HCT116 (cell line): Measurements from ENCODE around the gene FAIM.

Experiments
- CBX3 ChIP-seq: IDR thresholded peaks from 2 replicates; pipeline ENCODE4 v1.6.1; 2012; ENCODE audit warnings: low read depth
- CTCF ChIP-seq, 3 experiments: fragments of 200-600 bp in 1 of 3; sonication (generic) in 1 of 3; IDR thresholded peaks in 2 of 3; conservative IDR thresholded peaks in 1 of 3; 2 replicates each; pipeline ENCODE4 v1.5.1; 2012 to 2017; ENCODE audit warnings: low read depth in 2 of 3, low read length in 2 of 3, antibody characterized with exemption in 1 of 3, borderline replicate concordance in 1 of 3, control low read depth in 1 of 3, mild to moderate bottlenecking in 1 of 3, mixed read lengths in 1 of 3, mixed run types in 1 of 3, moderate library complexity in 1 of 3; ENCODE audit not compliant: insufficient read depth in 1 of 3
- EZH2 ChIP-seq: fragments of 200-600 bp; sonication (generic); IDR thresholded peaks from 2 replicates; pipeline ENCODE4 v1.6.1; 2017; ENCODE audit warnings: antibody characterized with exemption, mixed run types
- MAX ChIP-seq: IDR thresholded peaks from 2 replicates; pipeline ENCODE4 v1.6.1; 2012
- POLR2A ChIP-seq: IDR thresholded peaks from 2 replicates; pipeline ENCODE4 v1.7.0; 2011; ENCODE audit warnings: borderline replicate concordance; ENCODE audit not compliant: insufficient read depth, insufficient read length; ENCODE audit errors: extremely low read depth
- POLR2AphosphoS5 ChIP-seq: IDR thresholded peaks from 2 replicates; pipeline ENCODE4 v1.6.1; 2011; ENCODE audit warnings: mild to moderate bottlenecking, low read depth, low read length, moderate library complexity
- YY1 ChIP-seq: IDR thresholded peaks from 2 replicates; pipeline ENCODE4 v1.6.1; 2011; ENCODE audit warnings: low read length, low read depth, moderate library complexity, mild to moderate bottlenecking; ENCODE audit not compliant: insufficient replicate concordance; ENCODE audit errors: extremely low read depth

GRCh38 chr3:138569090-138569489 lies 39.5 kb upstream of the FAIM start:
- TF ChIP-seq CBX3 (no peak), EZH2 (no peak), CTCF (IDR thresholded peaks at IDR 0.05 in 2 of 3, conservative IDR thresholded peaks at IDR 0.05 in 1 of 3; ENCODE audit: borderline replicate concordance in 1 of 3, insufficient read depth in 1 of 3, low read depth in 2 of 3, low read length in 2 of 3) (no peak), POLR2A (no peak), YY1 (no peak), POLR2AphosphoS5 (no peak), MAX (no peak)
